WI38 (cell line): ENCODE measurements around the gene HSD17B13.
"Not testable (repeated sequence)": the region's sequence is repeated elsewhere in the genome, so short reads cannot be mapped to it uniquely, and the experiment has no call there.

Experiments
- H3K4me3 ChIP-seq: 2 replicates; pipeline ENCODE4 v1.5.1; 2011; ENCODE audit warnings: low read depth, mild to moderate bottlenecking, control low read depth, low read length
- TF ChIP-seq, protein P1 (sequence below): IDR thresholded peaks from 2 replicates; pipeline ENCODE4 v1.5.1; 2012; ENCODE audit warnings: low read depth, mild to moderate bottlenecking, control low read depth, low read length

The HSD17B13 gene

DNA sequence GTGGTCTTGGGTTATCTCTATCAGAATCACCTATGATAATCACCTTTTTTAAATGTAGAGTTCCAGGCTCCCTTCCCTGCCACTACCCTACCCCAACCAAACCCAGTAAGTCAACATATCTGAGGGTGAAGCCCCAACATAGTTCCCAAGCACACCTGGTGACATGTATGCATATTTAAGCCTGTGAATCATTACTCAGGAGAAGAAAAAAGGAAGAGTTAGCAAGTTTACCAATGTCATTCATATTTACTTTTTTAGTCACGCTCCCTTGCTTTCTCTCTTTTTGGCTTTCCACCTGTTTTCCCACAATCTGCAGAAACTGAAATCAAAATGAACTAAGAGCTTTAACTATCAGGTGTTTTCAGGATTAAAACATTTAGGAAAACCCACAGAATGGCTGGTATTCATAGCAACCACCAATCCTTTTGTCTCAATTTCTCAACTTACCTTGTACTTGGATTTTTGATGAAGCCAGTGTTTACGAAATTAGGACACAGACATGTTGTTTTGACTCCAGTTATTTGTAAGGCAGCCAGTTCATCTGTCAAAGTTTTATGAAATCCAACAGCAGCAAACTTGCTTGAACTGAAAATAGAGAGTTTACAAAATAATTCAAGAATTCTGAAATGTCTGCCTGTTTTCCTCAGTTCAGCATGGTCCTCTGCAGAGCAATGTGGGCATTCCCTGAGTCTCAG lies 34.3 kb upstream of the HSD17B13 start:
- TF ChIP-seq, protein P1, sequence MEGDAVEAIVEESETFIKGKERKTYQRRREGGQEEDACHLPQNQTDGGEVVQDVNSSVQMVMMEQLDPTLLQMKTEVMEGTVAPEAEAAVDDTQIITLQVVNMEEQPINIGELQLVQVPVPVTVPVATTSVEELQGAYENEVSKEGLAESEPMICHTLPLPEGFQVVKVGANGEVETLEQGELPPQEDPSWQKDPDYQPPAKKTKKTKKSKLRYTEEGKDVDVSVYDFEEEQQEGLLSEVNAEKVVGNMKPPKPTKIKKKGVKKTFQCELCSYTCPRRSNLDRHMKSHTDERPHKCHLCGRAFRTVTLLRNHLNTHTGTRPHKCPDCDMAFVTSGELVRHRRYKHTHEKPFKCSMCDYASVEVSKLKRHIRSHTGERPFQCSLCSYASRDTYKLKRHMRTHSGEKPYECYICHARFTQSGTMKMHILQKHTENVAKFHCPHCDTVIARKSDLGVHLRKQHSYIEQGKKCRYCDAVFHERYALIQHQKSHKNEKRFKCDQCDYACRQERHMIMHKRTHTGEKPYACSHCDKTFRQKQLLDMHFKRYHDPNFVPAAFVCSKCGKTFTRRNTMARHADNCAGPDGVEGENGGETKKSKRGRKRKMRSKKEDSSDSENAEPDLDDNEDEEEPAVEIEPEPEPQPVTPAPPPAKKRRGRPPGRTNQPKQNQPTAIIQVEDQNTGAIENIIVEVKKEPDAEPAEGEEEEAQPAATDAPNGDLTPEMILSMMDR, result no peak
- no peak overlapping the region for H3K4me3 ChIP-seq

DNA sequence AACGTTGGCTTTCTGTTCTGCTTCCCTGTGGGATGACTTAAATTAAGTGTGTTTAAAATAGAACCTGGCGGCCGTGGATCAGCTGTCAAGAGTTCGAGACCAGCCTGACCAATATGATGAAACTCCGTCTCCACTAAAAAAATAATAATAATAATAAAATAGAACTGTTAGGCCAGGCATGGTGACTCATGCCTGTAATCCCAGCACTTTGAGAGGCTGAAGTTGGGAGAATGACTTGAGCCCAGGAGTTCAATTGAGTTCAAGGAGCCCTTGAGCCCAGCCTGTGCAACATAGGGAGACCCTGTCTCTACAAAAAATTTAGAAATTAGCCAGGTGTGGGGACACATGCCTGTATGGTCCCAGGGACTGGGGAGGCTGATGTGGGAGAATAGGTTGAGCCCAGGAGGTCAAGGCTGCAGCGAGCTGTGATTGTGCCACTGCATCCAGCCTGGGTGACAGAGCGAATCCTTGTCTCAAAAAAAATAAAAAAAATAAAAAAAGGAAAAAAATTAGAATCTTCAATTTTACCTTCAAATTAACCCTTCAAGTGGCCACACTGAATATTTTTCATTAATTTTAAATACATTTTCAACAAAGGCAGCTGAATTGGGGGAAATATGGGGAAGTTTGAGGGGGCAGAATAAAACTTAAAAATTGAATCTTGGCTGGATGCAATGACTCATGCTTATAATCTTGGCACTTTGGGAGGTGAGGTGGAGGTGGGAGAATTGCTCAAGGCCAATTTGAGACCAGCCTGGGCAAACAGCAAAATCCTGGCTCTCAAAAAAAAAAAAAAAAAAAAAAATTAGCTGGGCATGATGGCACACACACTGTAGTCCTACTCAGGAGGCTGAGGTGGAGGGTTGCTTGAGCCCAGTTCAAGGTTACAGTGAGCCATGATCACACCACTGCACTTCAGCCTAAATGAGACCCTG lies 31.8 kb upstream of the HSD17B13 start:
- TF ChIP-seq, protein P1, result no peak
- H3K4me3 ChIP-seq, result no peak overlapping the region

GRCh38 chr4:87353592-87353991 lies 30.9 kb upstream of the HSD17B13 start:
- no peak overlapping the region for H3K4me3 ChIP-seq
- TF ChIP-seq, protein P1, result peak; percentile 56

DNA sequence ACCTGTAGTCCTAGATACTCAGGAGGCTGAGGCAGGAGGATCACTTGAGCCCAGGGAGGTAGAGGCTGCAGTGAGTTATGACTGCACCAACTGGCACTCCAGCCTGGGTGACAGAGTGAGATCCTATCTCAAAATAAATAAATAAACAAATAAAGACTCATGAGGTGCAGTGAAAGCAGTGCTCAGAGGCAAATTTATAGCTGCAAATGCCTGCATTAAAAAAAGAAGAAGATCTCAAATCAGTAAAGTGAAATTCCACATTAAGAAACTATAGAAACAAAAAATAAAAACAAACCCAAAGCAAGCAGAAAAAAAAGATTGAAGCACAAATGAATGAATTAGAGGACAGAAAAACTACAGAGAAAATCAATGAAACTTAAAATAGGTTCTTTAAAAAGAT lies 22.5 kb upstream of the HSD17B13 start:
- TF ChIP-seq, protein P1, result no peak

DNA sequence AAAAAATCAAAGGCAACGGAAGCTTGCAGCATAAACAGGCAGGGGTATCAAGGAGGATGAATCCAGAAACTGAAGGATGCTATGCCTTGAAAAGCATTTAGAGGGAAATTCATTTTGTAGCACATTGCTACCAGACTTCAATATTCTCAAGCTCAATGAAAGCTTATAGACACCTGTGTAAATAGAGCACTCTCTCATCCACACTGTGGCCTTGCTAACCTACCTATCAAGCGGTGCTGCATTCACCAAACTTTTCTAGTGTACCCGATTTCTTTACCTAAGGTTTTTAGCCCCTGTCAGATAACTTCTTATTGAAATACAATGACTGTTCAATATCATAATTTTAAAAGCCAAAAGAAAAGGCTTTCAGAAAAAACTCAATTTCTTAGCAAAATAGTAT lies 20.2 kb upstream of the HSD17B13 start:
- no peak overlapping the region for H3K4me3 ChIP-seq
- TF ChIP-seq, protein P1, result no peak

More for the DNA sequence above, 22.5 kb upstream of the HSD17B13 start:
- no peak overlapping the region for H3K4me3 ChIP-seq

DNA sequence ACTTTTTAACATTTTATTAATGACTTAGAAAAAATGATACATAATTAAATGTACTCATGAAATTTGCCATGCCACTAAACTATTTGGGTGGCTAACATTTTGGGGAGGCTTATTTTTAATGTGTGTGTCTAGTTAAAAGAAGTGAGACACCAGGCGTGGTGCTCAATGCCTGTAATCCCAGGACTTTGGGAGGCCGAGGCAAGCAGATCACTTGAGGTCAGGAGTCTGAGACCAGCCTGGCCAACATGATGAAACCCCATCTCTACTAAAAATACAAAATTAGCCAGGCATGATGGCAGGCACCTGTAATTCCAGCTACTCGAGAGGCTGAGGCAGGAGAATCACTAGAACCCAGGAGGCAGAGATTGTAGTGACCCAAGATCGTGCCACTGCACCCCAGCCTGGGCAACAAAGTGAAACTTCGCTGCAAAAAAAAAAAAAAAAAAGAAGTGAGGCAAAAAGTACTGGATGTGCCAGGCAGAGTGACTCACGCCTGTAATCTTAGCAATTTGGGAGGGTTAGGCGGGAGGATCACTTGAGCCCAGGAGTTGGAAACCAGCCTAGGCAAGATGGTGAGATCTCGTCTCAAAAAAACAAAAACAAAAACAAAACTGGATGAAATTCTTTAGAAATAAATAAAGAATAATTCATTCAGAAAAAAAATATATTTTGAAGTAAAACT lies 19.4 kb upstream of the HSD17B13 start:
- H3K4me3 ChIP-seq, result not testable (repeated sequence)

DNA sequence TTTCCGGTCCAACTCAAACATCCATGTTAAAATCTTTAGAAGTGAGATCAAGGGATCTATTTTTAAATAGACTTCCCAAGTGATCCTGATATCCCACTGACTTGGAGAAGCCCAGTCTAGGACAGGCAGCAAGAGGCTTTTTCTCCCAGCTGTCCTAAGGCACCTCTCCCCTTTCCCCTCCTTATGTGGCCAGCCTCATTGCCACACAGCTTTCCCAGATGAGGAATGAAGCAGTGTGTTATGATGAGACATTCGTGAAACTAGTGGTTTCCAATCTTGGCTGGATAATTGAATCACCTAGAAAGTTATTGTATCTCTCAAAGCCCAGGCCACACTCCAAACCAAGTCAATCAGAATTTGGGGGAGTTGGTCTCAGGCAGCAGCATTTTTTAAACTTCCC lies 16.8 kb upstream of the HSD17B13 start:
- H3K4me3 ChIP-seq, result no peak overlapping the region
- TF ChIP-seq, protein P1, result no peak
